ENCODE measurements around the gene PPFIA2.

GRCh38 chr12:81722004-81722403 lies 37.1 kb downstream of the PPFIA2 start:
- TF ChIP-seq CTCF (IDR thresholded peaks at IDR 0.05): no peak
- no peak for TF ChIP-seq POLR2A (IDR thresholded peaks at IDR 0.05)
